OCI-LY7 (cell line): ENCODE data around the gene RHOBTB3. TPM values are rescaled to one million over a fixed set of nuclear protein-coding genes. Genes with fewer than 3 reads are reported as not detected.
"Not testable (repeated sequence)": the region's sequence is repeated elsewhere in the genome, so short reads cannot be mapped to it uniquely, and the experiment has no call there.

Experiments
- BruUV-seq: library from RNA; stranded (reverse); fragments of 400-500 nt; replicated peaks from 2 replicates; lab custom pipeline; 2021; lab: Mats Ljungman, UMichigan
- CTCF ChIA-PET: fragments of 300-600 bp; sonication (Branson Sonifier 250); formaldehyde crosslinking; loops from one replicate; lab custom pipeline; 2022; ENCODE audit warnings: antibody characterized with exemption; ENCODE audit not compliant: unreplicated experiment; lab: Charles Lee
- POLR2A ChIA-PET: fragments of 300-600 bp; sonication (Branson Sonifier 250); formaldehyde crosslinking; loops from one replicate; lab custom pipeline; 2022; ENCODE audit warnings: antibody characterized with exemption; lab: Charles Lee
- DNase-seq: peaks from one replicate; pipeline ENCODE4 v3.0.0-alpha.2; 2015; ENCODE audit warnings: low spot score
- H2AFZ ChIP-seq: fragments of 200-600 bp; sonication (generic), shearing (Covaris generic); 2 replicates; pipeline ENCODE4 v1.6.1; 2014; ENCODE audit warnings: mild to moderate bottlenecking, antibody characterized with exemption, low read length, moderate library complexity
- H3K27ac ChIP-seq: fragments of 200-600 bp; sonication (generic); 2 replicates; pipeline ENCODE4 v1.5.1; 2014; ENCODE audit warnings: mixed run types, low read depth, mild to moderate bottlenecking, moderate library complexity, low read length, inconsistent platforms; ENCODE audit not compliant: poor library complexity, severe bottlenecking
- H3K36me3 ChIP-seq: fragments of 200-600 bp; sonication (generic); 2 replicates; pipeline ENCODE4 v1.6.1; 2014; ENCODE audit warnings: mild to moderate bottlenecking, antibody characterized with exemption, low read length, moderate library complexity, mixed read lengths; ENCODE audit not compliant: insufficient read depth
- H3K4me1 ChIP-seq: fragments of 200-600 bp; sonication (generic); 2 replicates; pipeline ENCODE4 v1.5.1; 2014; ENCODE audit warnings: mild to moderate bottlenecking, low read length; ENCODE audit not compliant: insufficient read depth, poor library complexity, severe bottlenecking
- H3K4me2 ChIP-seq: fragments of 200-600 bp; sonication (generic); 2 replicates; pipeline ENCODE4 v1.6.1; 2014; ENCODE audit warnings: mild to moderate bottlenecking, low read length
- H3K4me3 ChIP-seq: fragments of 200-600 bp; sonication (generic); 2 replicates; pipeline ENCODE4 v1.5.1; 2014; ENCODE audit warnings: mild to moderate bottlenecking, low read depth, low read length; ENCODE audit not compliant: poor library complexity, severe bottlenecking
- H3K79me2 ChIP-seq: fragments of 200-600 bp; sonication (generic); 2 replicates; pipeline ENCODE4 v1.6.1; 2016; ENCODE audit warnings: low read depth, mild to moderate bottlenecking, low read length, moderate library complexity, mixed read lengths; ENCODE audit not compliant: insufficient read depth
- H3K9me2 ChIP-seq: fragments of 200-600 bp; sonication (generic); 2 replicates; pipeline ENCODE4 v1.6.1; 2016; ENCODE audit warnings: mild to moderate bottlenecking, low read length, mixed read lengths; ENCODE audit not compliant: insufficient read depth
- H3K9me3 ChIP-seq: fragments of 200-600 bp; sonication (generic); 2 replicates; pipeline ENCODE4 v1.6.1; 2014; ENCODE audit warnings: mild to moderate bottlenecking, mixed run types, low read length, mixed read lengths
- H4K20me1 ChIP-seq: fragments of 200-600 bp; sonication (generic); 2 replicates; pipeline ENCODE4 v1.6.1; 2014; ENCODE audit warnings: mild to moderate bottlenecking, antibody characterized with exemption, low read length, moderate library complexity, mixed read lengths; ENCODE audit not compliant: insufficient read depth
- EZH2phosphoT487 ChIP-seq: fragments of 200-600 bp; sonication (generic); IDR thresholded peaks from 2 replicates; pipeline ENCODE4 v1.6.1; 2018; ENCODE audit warnings: low read depth, borderline replicate concordance, mild to moderate bottlenecking, mixed run types, antibody characterized with exemption, low read length, moderate library complexity, mixed read lengths
- intact Hi-C: fragments of 100-400 bp; cut with micrococcal nuclease; formaldehyde crosslinking; loops from one replicate; pipeline ENCODE4 v1.10.0; 2022; ENCODE audit not compliant: unreplicated experiment
- total RNA-seq, 2 experiments: library from RNA; depleted of rRNA in 1 of 2; stranded (reverse); fragments of >200 nt in 1 of 2; shearing (Covaris generic) in 1 of 2; gene quantifications; 2 replicates each; pipeline ENCODE4 v1.2.3, GENCODE V29; 2014 to 2022
- TF ChIP-seq, protein P1 (sequence below): fragments of 200-600 bp; sonication (generic); conservative IDR thresholded peaks from 2 replicates; pipeline ENCODE4 v1.5.1; 2014; ENCODE audit warnings: mild to moderate bottlenecking, antibody characterized with exemption, low read length, moderate library complexity, mixed read lengths

RHOBTB3 gene
- total RNA-seq, 2 experiments from 2014 or later, result 0.51 to 4.0 TPM

- DNase-seq, result no peak
- TF ChIP-seq EZH2phosphoT487, result no peak
- TF ChIP-seq, protein P1, sequence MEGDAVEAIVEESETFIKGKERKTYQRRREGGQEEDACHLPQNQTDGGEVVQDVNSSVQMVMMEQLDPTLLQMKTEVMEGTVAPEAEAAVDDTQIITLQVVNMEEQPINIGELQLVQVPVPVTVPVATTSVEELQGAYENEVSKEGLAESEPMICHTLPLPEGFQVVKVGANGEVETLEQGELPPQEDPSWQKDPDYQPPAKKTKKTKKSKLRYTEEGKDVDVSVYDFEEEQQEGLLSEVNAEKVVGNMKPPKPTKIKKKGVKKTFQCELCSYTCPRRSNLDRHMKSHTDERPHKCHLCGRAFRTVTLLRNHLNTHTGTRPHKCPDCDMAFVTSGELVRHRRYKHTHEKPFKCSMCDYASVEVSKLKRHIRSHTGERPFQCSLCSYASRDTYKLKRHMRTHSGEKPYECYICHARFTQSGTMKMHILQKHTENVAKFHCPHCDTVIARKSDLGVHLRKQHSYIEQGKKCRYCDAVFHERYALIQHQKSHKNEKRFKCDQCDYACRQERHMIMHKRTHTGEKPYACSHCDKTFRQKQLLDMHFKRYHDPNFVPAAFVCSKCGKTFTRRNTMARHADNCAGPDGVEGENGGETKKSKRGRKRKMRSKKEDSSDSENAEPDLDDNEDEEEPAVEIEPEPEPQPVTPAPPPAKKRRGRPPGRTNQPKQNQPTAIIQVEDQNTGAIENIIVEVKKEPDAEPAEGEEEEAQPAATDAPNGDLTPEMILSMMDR, result no peak
- ChIA-PET CTCF (no interaction called here), POLR2A (no interaction called here)
- no peaks in the 10 kb centered on the region for H3K9me2 ChIP-seq
- H3K27ac ChIP-seq, result no peak overlapping the region
- H3K79me2 ChIP-seq, result no peaks in the 10 kb centered on the region
- intact Hi-C loops, result no loop called here
- H3K4me2 ChIP-seq, result no peak overlapping the region
- no peaks in the 10 kb centered on the region for H3K9me3 ChIP-seq
- no peaks in the 10 kb centered on the region for H4K20me1 ChIP-seq
- BruUV-seq, result no TSS peak
- H3K4me1 ChIP-seq, result no peaks in the 10 kb centered on the region
- no peaks in the 10 kb centered on the region for H3K36me3 ChIP-seq
- H3K4me3 ChIP-seq, result no peak overlapping the region
- no peak overlapping the region for H2AFZ ChIP-seq
Measured at GRCh38 chr5:95707055-95707454, 24.1 kb upstream of the RHOBTB3 start.

GRCh38 chr5:95707534-95708188, 23.5 kb upstream of the RHOBTB3 start:
- CTCF ChIA-PET, POLR2A ChIA-PET, H3K36me3 ChIP-seq, H3K4me2 ChIP-seq, H3K4me1 ChIP-seq, DNase-seq, H3K27ac ChIP-seq, intact Hi-C loops, H3K4me3 ChIP-seq, H3K79me2 ChIP-seq, H3K9me3 ChIP-seq, H4K20me1 ChIP-seq, H2AFZ ChIP-seq, H3K9me2 ChIP-seq, BruUV-seq: not testable (repeated sequence)

DNA sequence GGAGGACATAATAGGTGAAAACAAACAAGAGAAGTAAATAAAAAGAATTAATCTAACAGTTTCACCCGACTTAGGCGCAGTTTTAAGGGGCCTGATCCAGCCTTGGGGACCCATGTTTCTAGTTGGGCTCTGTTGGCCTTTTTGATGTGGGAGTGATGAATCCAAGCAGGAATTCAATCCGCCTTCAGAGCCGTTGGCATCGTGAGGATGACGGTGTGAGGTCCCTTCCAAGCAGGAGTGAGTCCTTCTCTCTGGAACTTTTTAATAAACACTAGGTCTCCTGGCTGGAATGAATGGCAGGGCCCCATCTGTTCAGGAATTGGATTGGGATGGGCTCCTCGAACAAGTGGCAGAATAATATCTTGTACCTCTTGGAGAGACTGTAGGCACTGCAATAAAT, 22.3 kb upstream of the RHOBTB3 start:
- BruUV-seq, result no TSS peak
- CTCF ChIA-PET, result no interaction called here

More for the DNA sequence above, 22.3 kb upstream of the RHOBTB3 start:
- Histone ChIP-seq H3K9me3 (no peaks in the 10 kb centered on the region), H3K9me2 (no peaks in the 10 kb centered on the region), H2AFZ (no peak overlapping the region), H4K20me1 (no peaks in the 10 kb centered on the region), H3K27ac (no peak overlapping the region), H3K4me1 (no peaks in the 10 kb centered on the region), H3K4me2 (no peak overlapping the region), H3K4me3 (no peak overlapping the region), H3K79me2 (no peaks in the 10 kb centered on the region), H3K36me3 (no peaks in the 10 kb centered on the region)
- POLR2A ChIA-PET, result no interaction called here
- TF ChIP-seq, protein P1, result no peak
- TF ChIP-seq EZH2phosphoT487, result no peak
- intact Hi-C loops, result no loop called here
- DNase-seq, result no peak
